AG08395 (cell line): Measurements from ENCODE around the gene TSKU.

Experiments
- DNase-seq: peaks from one replicate; pipeline ENCODE4 v3.0.0; 2012; ENCODE audit warnings: mixed read lengths, low spot score

TSKU gene

GRCh38 chr11:76752321-76753143 lies 30.6 kb upstream of the TSKU start:
- peak; percentile 94 for DNase-seq

GRCh38 chr11:76753449-76753848 lies 29.7 kb upstream of the TSKU start:
- no peak for DNase-seq

GRCh38 chr11:76753950-76754349 lies 29.2 kb upstream of the TSKU start:
- DNase-seq, result no peak

- no peak for DNase-seq
These were observed 26.8 kb upstream of the TSKU start for GRCh38 chr11:76756341-76756741.

GRCh38 chr11:76758311-76758710 lies 24.8 kb upstream of the TSKU start:
- DNase-seq, result no peak

DNA sequence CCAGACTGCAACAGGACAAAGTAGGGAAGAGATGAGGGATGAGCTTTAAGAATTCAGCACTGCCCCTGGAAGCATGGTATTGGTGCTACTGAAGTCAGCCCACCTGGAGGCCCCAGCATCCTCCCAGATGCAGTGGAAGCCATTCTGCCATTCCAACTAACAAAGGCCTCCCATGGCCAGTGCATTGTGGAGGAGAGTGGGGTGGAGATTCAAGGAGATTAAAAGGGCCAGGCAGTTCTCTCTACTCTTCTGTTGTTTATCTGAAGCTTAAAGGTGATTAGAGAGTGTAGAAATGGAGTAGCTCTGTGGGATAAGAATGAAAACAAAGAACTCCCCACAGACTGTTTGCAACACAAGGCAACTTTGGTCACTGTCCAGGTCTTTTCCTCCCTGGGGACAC lies 24.1 kb upstream of the TSKU start:
- DNase-seq, result no peak

DNA sequence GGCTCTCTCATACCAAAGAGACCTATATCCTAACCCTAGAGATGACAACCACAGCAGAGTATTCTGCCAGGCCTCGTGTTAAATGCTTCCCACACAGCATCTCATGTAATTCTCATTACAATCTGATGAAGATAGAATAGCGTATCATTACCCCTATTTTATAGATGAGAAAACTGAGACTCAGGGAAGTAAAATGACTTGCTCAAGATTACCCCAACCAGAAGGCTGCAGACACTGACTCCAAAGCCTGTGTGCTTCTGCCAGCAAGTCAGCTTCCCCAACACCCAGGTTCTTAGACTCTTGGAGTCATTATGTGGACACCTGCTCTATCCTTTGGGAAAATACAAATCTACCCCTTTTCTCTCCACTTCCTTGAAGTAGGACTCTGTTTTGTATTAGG lies 23.6 kb upstream of the TSKU start:
- no peak for DNase-seq

DNA sequence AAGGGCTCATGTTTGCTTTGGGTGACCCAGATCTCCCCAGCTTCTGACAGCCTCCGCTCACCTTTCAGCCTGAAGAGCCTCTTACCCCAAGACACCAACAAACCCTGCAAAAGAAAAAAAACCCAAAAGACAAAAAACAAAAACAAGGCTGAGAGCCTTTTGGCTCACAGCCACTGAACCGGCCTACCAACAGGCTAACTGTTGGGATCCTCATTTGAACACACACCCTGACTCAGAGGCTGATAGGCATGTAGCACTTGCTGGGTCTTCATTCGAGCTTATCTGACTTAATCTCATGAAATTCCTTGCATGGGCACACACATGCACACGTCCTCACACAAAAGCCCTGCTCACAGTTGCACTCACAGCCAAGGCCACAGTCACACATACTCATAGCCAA lies 22.9 kb upstream of the TSKU start:
- DNase-seq, result no peak

- no peak for DNase-seq
These were observed 21.3 kb upstream of the TSKU start for GRCh38 chr11:76761718-76762355.

- DNase-seq, result no peak
These were observed 20.8 kb upstream of the TSKU start for GRCh38 chr11:76762356-76762752.

GRCh38 chr11:76762867-76763572 lies 20.1 kb upstream of the TSKU start:
- DNase-seq, result no peak

DNA sequence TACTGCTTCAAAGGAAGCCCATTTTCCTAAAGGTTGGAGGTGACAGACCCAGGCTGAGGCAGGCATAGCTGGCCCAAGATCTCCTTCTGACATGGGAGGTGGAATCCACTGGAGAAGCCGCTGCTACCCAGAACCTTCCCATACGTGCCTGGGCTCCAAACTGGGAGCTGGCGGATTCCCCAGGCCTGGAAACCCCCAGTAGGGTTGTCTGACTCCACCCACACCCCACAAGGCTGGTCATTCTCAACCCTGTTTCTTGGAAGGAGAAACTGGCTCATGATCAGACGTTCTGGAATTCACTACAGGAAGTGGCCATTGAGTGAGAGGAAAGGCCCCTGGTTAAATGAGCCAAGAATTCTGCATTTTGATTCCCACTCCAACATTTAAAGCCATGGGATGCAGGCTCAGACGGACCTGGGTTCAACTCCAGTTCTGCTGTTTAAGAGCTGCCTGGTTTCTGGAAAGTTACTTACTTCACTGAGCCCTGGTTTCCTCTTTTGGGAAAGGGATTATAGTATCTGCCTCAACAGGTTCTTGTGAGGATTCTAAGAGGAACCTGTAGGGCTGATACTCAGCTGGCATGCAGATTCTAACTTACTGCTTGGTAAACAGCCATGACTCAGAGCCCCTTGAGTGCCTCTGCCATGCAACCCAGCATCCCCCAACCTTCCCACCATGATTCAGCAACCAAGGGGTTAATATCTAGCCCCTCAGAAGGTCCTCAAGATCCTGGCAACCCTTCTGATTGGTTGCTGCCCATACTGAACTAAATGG lies 19.4 kb upstream of the TSKU start:
- DNase-seq, result peak; percentile 84

DNA sequence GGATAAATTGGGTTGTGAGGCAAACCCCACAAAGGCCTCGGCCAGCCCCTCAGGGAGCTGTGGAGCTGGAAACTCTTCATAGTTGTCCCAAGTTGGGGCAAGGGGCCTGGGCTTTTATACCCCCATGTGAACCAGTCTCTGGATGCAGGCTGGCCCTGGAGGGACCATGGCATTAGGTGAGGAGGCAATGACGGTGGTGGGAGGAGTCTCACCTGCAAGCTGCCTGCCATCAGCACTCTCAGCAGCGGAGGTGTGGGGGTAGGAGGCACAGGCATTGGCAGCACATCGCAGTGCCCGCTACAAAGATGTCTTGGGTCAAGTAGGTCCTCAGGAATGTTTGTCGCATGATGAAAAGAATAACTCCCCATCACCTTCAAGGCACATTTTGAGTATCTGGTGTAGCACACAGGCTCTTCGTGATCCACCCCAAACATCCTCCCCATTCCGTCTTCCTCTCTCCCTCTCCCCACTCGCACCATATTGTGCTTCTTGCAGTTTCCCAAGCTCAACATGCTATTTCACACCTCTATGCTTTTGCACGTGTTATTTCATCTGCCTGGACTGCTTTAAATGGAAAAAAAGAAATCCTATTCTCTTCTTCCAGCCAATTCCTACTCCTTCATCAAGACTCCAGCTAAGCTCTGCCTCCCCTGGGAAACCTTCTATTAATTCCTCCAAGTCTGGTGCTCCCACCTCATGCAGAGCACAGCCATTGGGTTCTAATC lies 18.1 kb upstream of the TSKU start:
- DNase-seq, result no peak

DNA sequence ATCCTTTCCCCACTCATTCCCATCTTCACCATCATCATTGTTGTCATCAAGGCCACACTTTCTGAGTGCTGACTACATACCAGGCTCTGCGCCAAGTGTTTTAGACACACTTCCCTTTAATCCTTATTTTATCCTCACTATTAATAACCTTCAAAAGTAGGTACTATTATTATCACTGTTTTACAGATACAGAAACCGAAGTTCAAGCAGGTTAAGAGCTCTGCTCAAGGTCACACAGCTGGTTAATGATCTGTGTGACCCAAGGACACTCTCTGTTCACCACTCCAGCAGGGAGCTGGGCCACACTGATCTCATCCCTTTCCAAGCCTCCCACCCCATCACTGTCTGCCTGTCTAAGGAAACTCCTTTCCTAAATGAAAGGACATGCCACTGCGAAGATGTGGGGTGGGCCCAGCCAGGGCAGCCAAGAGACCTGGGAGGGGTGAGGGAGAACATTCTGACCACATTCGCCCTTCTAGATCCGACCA lies 17.2 kb upstream of the TSKU start:
- DNase-seq, result no peak

GRCh38 chr11:76766521-76766920 lies 16.6 kb upstream of the TSKU start:
- DNase-seq, result no peak

DNA sequence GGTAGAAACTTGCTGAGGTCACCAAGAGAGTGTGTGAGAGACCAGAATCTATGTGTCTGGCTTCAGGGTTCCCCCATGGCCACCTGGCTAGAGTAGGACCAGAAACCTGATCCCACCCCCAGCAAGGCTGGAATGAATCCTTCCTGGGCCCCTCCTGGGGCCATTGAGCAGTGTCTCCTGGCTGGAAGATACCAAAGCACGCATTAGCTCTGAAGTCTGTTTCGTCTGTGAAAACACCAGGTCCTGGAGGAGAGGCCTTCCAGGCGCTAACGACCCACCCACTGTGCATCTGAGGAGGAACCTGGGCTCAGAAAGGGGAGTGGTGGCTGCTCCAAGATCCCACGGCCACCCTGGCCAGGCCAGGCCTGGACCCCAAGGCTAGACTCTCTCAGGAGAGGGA lies 15.5 kb upstream of the TSKU start:
- DNase-seq, result no peak

- no peak for DNase-seq
These were observed 14.9 kb upstream of the TSKU start for GRCh38 chr11:76768088-76768908.

GRCh38 chr11:76768909-76769560 lies 14.1 kb upstream of the TSKU start:
- DNase-seq, result no peak

DNA sequence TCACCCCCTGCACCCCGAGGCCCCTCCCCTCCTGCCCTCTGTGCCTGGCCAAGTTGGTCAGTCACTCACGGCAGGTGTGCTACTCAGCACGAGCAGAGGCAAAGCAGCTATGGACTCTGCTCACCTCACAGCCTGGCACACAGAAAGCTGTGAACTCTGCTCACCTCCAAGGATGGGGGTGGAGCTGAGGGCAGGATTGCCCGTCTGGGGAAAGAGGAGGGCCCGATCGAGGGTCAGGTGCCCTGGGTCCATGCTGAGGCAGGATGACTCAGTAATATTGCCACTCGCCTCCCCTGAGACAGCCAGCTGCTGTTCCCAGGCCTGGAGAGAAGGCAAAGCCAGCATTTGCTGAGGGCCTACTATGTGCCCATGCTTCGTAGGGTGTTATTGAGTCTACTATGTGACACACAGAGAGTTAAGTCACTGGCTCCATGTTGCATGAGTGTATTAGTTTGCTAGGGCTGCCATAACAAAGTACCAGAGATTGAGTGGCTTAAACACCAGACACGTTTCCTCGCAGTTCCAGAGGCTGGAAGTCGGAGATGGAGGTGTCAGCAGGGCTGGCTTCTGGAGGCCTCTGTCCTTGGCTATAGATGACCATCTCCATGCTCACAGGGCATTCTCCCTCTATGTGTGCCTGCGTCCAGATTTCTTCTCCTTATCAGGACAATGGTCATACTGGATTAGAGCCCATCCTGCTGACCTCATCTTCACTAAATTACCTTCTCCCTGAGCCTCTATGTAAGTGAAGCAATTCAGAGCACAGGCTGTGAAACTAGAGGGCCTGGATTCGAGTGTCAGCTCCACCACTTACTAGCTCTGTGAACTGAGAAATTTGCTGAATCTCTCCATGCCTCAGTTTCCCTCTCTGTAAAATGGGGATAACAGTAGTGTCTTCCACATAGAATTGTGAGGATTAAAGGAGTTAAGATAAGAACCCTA lies 13.2 kb upstream of the TSKU start:
- DNase-seq, result no peak
